Lower leg skin (tissue), 3 donors: ENCODE data around the gene GPD2.

ENCODE experiments used
- POLR2A ChIP-seq, 2 donors: fragments of 450-650 bp; IDR thresholded peaks; one replicate each; pipeline ENCODE4 v1.6.1; 2016 to 2017; ENCODE audit warnings: antibody characterized with exemption in 2 of 2, mild to moderate bottlenecking in 1 of 2, moderate library complexity in 1 of 2
- TF ChIP-seq, protein P1 (sequence below), 3 donors: fragments of 450-650 bp; IDR thresholded peaks; one replicate each; pipeline ENCODE4 v1.5.1; 2016; ENCODE audit warnings: antibody characterized with exemption in 3 of 3, mild to moderate bottlenecking in 3 of 3, moderate library complexity in 2 of 3

DNA sequence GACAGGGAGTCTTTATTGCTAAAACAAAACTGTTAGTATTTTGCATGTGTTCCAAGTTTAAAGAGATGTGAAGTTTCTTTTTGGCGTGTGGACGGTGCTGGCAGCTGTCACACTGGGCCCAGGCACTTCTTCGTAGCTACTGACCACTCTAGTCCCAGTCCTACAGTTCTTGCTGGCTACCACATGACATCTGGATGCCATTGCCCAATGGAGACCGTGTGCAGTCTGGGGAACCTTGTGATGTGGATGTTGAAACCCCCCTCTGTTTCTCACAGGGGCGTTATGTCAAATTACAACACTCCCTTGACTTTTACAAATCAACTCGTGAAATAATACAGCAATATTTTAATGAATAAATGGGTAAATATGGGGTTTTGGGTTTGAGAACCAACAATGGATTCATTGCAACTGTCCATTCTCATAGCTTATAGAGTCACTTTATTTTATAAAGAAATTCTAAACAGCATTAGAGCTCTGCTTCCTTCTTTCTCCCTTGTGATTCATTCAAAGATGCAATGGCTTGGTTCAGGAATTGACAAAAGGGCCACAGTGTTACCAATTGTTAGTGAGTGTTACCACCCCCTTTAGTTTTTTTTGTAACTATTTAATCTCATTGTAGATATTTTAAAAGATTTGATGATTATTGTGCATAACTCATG is 1.2 kb downstream of the GPD2 start:
- no peak for TF ChIP-seq POLR2A (IDR thresholded peaks at IDR 0.05)
- TF ChIP-seq, protein P1, sequence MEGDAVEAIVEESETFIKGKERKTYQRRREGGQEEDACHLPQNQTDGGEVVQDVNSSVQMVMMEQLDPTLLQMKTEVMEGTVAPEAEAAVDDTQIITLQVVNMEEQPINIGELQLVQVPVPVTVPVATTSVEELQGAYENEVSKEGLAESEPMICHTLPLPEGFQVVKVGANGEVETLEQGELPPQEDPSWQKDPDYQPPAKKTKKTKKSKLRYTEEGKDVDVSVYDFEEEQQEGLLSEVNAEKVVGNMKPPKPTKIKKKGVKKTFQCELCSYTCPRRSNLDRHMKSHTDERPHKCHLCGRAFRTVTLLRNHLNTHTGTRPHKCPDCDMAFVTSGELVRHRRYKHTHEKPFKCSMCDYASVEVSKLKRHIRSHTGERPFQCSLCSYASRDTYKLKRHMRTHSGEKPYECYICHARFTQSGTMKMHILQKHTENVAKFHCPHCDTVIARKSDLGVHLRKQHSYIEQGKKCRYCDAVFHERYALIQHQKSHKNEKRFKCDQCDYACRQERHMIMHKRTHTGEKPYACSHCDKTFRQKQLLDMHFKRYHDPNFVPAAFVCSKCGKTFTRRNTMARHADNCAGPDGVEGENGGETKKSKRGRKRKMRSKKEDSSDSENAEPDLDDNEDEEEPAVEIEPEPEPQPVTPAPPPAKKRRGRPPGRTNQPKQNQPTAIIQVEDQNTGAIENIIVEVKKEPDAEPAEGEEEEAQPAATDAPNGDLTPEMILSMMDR (IDR thresholded peaks at IDR 0.05) = no peak
